MM.1S (cell line): ENCODE measurements around the gene CMTR2.

Experiments
- CTCF ChIP-seq: fragments of 300-600 bp; sonication (generic); IDR thresholded peaks from 2 replicates; pipeline ENCODE4 v1.5.1; 2016; ENCODE audit warnings: antibody characterized with exemption, low read length, mixed read lengths
- EZH2 ChIP-seq: fragments of 300-600 bp; sonication (generic); optimal IDR thresholded peaks from 2 replicates; pipeline ENCODE3; 2017; ENCODE audit warnings: low read depth, mild to moderate bottlenecking, antibody characterized with exemption, low read length, mixed read lengths
- EZH2phosphoT487 ChIP-seq: fragments of 300-600 bp; sonication (generic); IDR thresholded peaks from 2 replicates; pipeline ENCODE4 v1.6.1; 2018; ENCODE audit warnings: antibody characterized with exemption, low read length

DNA sequence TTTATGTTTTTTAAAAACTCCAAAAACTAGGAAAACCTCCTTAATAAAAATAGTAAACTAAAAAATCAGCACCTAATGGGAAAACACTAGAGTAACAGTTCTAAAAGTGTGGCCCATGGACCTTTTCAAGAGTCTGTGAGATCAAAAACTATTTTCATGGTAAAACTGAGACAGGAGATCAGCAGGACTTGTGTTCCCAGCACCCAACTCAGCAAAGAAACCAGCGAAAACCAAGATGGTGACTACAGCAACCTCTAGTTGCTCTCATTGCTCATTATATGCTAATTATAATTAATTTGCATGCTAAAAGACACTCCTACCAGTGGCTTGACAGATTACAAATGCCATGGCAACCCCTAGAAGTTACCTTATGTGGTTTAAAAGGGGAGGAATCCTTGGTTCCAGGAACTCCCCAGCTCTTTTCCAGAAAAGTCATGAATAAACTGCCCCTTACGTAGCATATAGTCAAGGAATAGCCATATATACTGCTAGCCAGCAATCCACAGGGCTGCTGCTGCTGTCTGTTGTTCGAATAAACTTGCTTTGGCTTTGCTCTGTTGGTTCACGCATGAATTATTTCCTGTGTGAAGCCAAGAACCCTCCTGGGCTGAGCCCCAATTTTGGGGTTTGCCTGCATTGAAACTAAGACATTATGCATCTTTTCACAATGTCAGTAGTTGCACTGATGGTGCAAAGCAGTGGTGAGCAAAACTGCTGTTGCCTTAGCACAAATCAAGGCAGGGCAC lies 12.4 kb downstream of the CMTR2 start:
- TF ChIP-seq EZH2: no peak
- TF ChIP-seq CTCF: no peak
- no peak for TF ChIP-seq EZH2phosphoT487
